Smooth muscle cell (in vitro differentiated cells): ENCODE results near the gene TDRD7. TPM values are rescaled to one million over a fixed set of nuclear protein-coding genes. Genes with fewer than 3 reads are reported as not detected.

Experiments
- DNase-seq: peaks from one replicate; lab custom pipeline; 2025; ENCODE audit not compliant: unreplicated experiment; lab: John Stamatoyannopoulos, UW
- H2AFZ ChIP-seq: fragments of 200-600 bp; sonication (generic); 2 replicates; pipeline ENCODE4 v1.6.0; 2016; ENCODE audit warnings: antibody characterized with exemption, low read depth, mild to moderate bottlenecking
- H3F3A ChIP-seq: fragments of 200-600 bp; sonication (generic); 2 replicates; pipeline ENCODE4 v1.6.0; 2017; ENCODE audit warnings: antibody characterized with exemption, low read depth
- H3K27ac ChIP-seq: fragments of 200-600 bp; sonication (generic); 2 replicates; pipeline ENCODE4 v1.5.1; 2016; ENCODE audit warnings: low read depth, mild to moderate bottlenecking
- H3K27me3 ChIP-seq: fragments of 200-600 bp; sonication (generic); 2 replicates; pipeline ENCODE4 v1.6.1; 2016; ENCODE audit warnings: low read depth, mild to moderate bottlenecking
- H3K36me3 ChIP-seq: fragments of 200-600 bp; sonication (generic); 2 replicates; pipeline ENCODE4 v1.5.1; 2016; ENCODE audit warnings: low read depth
- H3K4me1 ChIP-seq: fragments of 200-600 bp; sonication (generic); 2 replicates; pipeline ENCODE4 v1.5.1; 2016; ENCODE audit warnings: low read depth
- H3K4me2 ChIP-seq: fragments of 200-600 bp; sonication (generic); 2 replicates; pipeline ENCODE4 v1.6.0; 2016; ENCODE audit warnings: mild to moderate bottlenecking
- H3K4me3 ChIP-seq: fragments of 200-600 bp; sonication (generic); 2 replicates; pipeline ENCODE4 v1.5.1; 2016; ENCODE audit warnings: mild to moderate bottlenecking
- H3K79me2 ChIP-seq: fragments of 200-600 bp; sonication (generic); 2 replicates; pipeline ENCODE4 v1.6.0; 2016; ENCODE audit warnings: low read depth, mild to moderate bottlenecking
- H3K9ac ChIP-seq: fragments of 200-600 bp; sonication (generic); 2 replicates; pipeline ENCODE4 v1.6.0; 2016; ENCODE audit warnings: low read depth
- H3K9me3 ChIP-seq: fragments of 200-600 bp; sonication (generic); replicated peaks from 2 replicates; pipeline ENCODE4 v1.5.1; 2016; ENCODE audit warnings: low read depth
- H4K20me1 ChIP-seq: fragments of 200-600 bp; sonication (generic); 2 replicates; pipeline ENCODE4 v1.6.0; 2016; ENCODE audit warnings: low read depth
- CTCF ChIP-seq: fragments of 200-600 bp; sonication (generic); IDR thresholded peaks from 2 replicates; pipeline ENCODE4 v1.5.1; 2017; ENCODE audit warnings: borderline replicate concordance, mild to moderate bottlenecking, antibody characterized with exemption; ENCODE audit not compliant: insufficient read depth, poor library complexity, severe bottlenecking
- WGBS: methylation state at CpG from one replicate; pipeline ENCODE4 v1.1.7; 2016; ENCODE audit warnings: low lambda C conversion rate; 5-methylcytosine and 5-hydroxymethylcytosine counted together
- polyA plus RNA-seq: library from polyadenylated mRNA; unstranded; fragments of >200 nt; fragmentation: Nextera tagmentation; extraction: Ambion mirVana; gene quantifications from 2 replicates; pipeline ENCODE4 v1.2.1, GENCODE V29; 2016
- total RNA-seq: library from RNA; depleted of rRNA; stranded (reverse); fragments of >200 nt; gene quantifications from 2 replicates; pipeline ENCODE4 v1.2.3, GENCODE V29; 2014

Gene TDRD7
- total and polyA plus RNA-seq, 2 experiments from 2014 or later = 1.5 to 3.4 TPM

- no peak for DNase-seq
- Histone ChIP-seq H2AFZ (peak overlapping the region; percentile 85), H3K4me3 (peak overlapping the region; percentile 93), H3K9ac (no peak overlapping the region), H3K4me2 (peak overlapping the region; percentile 99), H3F3A (peaks cover 8% of the 10 kb centered on the region), H3K79me2 (no peaks in the 10 kb centered on the region), H3K27me3 (peaks cover 14% of the 10 kb centered on the region), H3K27ac (no peak overlapping the region), H4K20me1 (no peaks in the 10 kb centered on the region), H3K9me3 (no peaks in the 10 kb centered on the region), H3K36me3 (no peaks in the 10 kb centered on the region), H3K4me1 (peaks cover 17% of the 10 kb centered on the region)
- TF ChIP-seq CTCF = no peak
- 52% methylated on average over 3 of the region's 3 CpGs for WGBS
Observed at GRCh38 chr9:97411440-97411788, 482 bp upstream of the TDRD7 start.

- peak overlapping the region; percentile 93 for H3K4me3 ChIP-seq
- no peaks in the 10 kb centered on the region for H3K79me2 ChIP-seq
- H3K36me3 ChIP-seq = no peaks in the 10 kb centered on the region
- H3K4me2 ChIP-seq = peak overlapping the region; percentile 99
- H3K27me3 ChIP-seq = peaks cover 14% of the 10 kb centered on the region
- no peak for DNase-seq
- H3F3A ChIP-seq = peaks cover 8% of the 10 kb centered on the region
- WGBS = 27% methylated on average over 16 of the region's 16 CpGs
- peak overlapping the region; percentile 98 for H2AFZ ChIP-seq
- H3K9ac ChIP-seq = peak overlapping the region; percentile 40
- peaks cover 5% of the 10 kb centered on the region for H3K4me1 ChIP-seq
- H4K20me1 ChIP-seq = no peaks in the 10 kb centered on the region
- H3K9me3 ChIP-seq = no peaks in the 10 kb centered on the region
- TF ChIP-seq CTCF = no peak
- no peak overlapping the region for H3K27ac ChIP-seq
Observed at GRCh38 chr9:97412626-97413385, 910 bp downstream of the TDRD7 start.

- H3K79me2 ChIP-seq = no peaks in the 10 kb centered on the region
- no peak for DNase-seq
- H3K9ac ChIP-seq = no peak overlapping the region
- 87% methylated on average over 4 of the region's 4 CpGs for WGBS
- H3K27me3 ChIP-seq = peaks cover 14% of the 10 kb centered on the region
- peaks cover 5% of the 10 kb centered on the region for H3K4me1 ChIP-seq
- TF ChIP-seq CTCF = no peak
- no peaks in the 10 kb centered on the region for H3K36me3 ChIP-seq
- H3K4me2 ChIP-seq = no peak overlapping the region
- H3F3A ChIP-seq = peaks cover 8% of the 10 kb centered on the region
- H4K20me1 ChIP-seq = no peaks in the 10 kb centered on the region
- no peaks in the 10 kb centered on the region for H3K9me3 ChIP-seq
- no peak overlapping the region for H3K27ac ChIP-seq
- no peak overlapping the region for H2AFZ ChIP-seq
- H3K4me3 ChIP-seq = peak overlapping the region; percentile 93
Observed at GRCh38 chr9:97413462-97413861, 1.6 kb downstream of the TDRD7 start.

- no peak overlapping the region for H2AFZ ChIP-seq
- H3K79me2 ChIP-seq = no peaks in the 10 kb centered on the region
- 77% methylated on average over 2 of the region's 2 CpGs for WGBS
- H3K36me3 ChIP-seq = no peaks in the 10 kb centered on the region
- no peak overlapping the region for H3K4me2 ChIP-seq
- no peak overlapping the region for H3K4me3 ChIP-seq
- no peak overlapping the region for H3K9ac ChIP-seq
- H4K20me1 ChIP-seq = no peaks in the 10 kb centered on the region
- peaks cover 5% of the 10 kb centered on the region for H3K4me1 ChIP-seq
- H3K27ac ChIP-seq = no peak overlapping the region
- peaks cover 5% of the 10 kb centered on the region for H3K27me3 ChIP-seq
- no peak for TF ChIP-seq CTCF
- peaks cover 8% of the 10 kb centered on the region for H3F3A ChIP-seq
- no peaks in the 10 kb centered on the region for H3K9me3 ChIP-seq
- DNase-seq = no peak
Observed at GRCh38 chr9:97415146-97415545, 3.2 kb downstream of the TDRD7 start.
